Memory B cell (primary cell): ENCODE results near the gene CBFB.

Experiments
- ATAC-seq: fragments of 150-1000 bp; cut with Tn5 transposase; 2 replicates; pipeline ENCODE4 v1.10.0; 2021; ENCODE audit warnings: low read depth, mild to moderate bottlenecking, moderate library complexity
- DNase-seq, 2 donors: peaks; one replicate each; pipeline ENCODE4 v3.0.0; 2022; ENCODE audit warnings: low spot score in 2 of 2
- H3K27ac Mint-ChIP-seq: one replicate; pipeline ENCODE4 v1.8.0; 2022; ENCODE audit warnings: mild to moderate bottlenecking, moderate library complexity, mixed read lengths
- H3K27me3 Mint-ChIP-seq: one replicate; pipeline ENCODE4 v1.8.0; 2022; ENCODE audit warnings: mixed read lengths
- H3K36me3 Mint-ChIP-seq: one replicate; pipeline ENCODE4 v1.8.0; 2022; ENCODE audit warnings: mild to moderate bottlenecking, mixed read lengths
- H3K4me1 Mint-ChIP-seq: one replicate; pipeline ENCODE4 v1.8.0; 2022; ENCODE audit warnings: mixed read lengths
- H3K4me3 Mint-ChIP-seq: one replicate; pipeline ENCODE4 v1.8.0; 2022; ENCODE audit warnings: mild to moderate bottlenecking, moderate library complexity, mixed read lengths
- H3K9me3 Mint-ChIP-seq: one replicate; pipeline ENCODE4 v1.8.0; 2022; ENCODE audit warnings: mixed read lengths

CBFB gene

GRCh38 chr16:67084345-67085028 is 55.5 kb downstream of the CBFB start:
- Mint-ChIP-seq H3K36me3 (peaks cover 11% of the 10 kb centered on the region), H3K4me3 (no peak overlapping the region), H3K4me1 (no peaks in the 10 kb centered on the region), H3K27me3 (no peaks in the 10 kb centered on the region), H3K27ac (no peak overlapping the region), H3K9me3 (no peaks in the 10 kb centered on the region)
- ATAC-seq (no peak), DNase-seq (no peak)

- Mint-ChIP-seq H3K9me3 (no peaks in the 10 kb centered on the region), H3K36me3 (peaks cover 8% of the 10 kb centered on the region), H3K4me3 (no peak overlapping the region), H3K27ac (no peak overlapping the region), H3K4me1 (peaks cover 2% of the 10 kb centered on the region), H3K27me3 (no peaks in the 10 kb centered on the region)
- ATAC-seq, result no peak
- no peak for DNase-seq
These were observed 57.9 kb downstream of the CBFB start for GRCh38 chr16:67086822-67087221.

- ATAC-seq (no peak), DNase-seq (no peak)
- Mint-ChIP-seq H3K4me3 (no peak overlapping the region), H3K27me3 (no peaks in the 10 kb centered on the region), H3K36me3 (peaks cover 11% of the 10 kb centered on the region), H3K27ac (no peak overlapping the region), H3K9me3 (no peaks in the 10 kb centered on the region), H3K4me1 (peaks cover 5% of the 10 kb centered on the region)
These were observed 58.3 kb downstream of the CBFB start for GRCh38 chr16:67087291-67087690.

GRCh38 chr16:67087803-67088202 is 58.9 kb downstream of the CBFB start:
- no peaks in the 10 kb centered on the region for H3K9me3 Mint-ChIP-seq
- H3K27ac Mint-ChIP-seq, result no peak overlapping the region
- no peak overlapping the region for H3K4me3 Mint-ChIP-seq
- peaks cover 11% of the 10 kb centered on the region for H3K36me3 Mint-ChIP-seq
- ATAC-seq (no peak), DNase-seq (no peak)
- H3K4me1 Mint-ChIP-seq, result peaks cover 5% of the 10 kb centered on the region
- H3K27me3 Mint-ChIP-seq, result no peaks in the 10 kb centered on the region

- ATAC-seq (no peak), DNase-seq (no peak)
- Mint-ChIP-seq H3K27ac (no peak overlapping the region), H3K36me3 (peaks cover 11% of the 10 kb centered on the region), H3K4me1 (peaks cover 5% of the 10 kb centered on the region), H3K27me3 (no peaks in the 10 kb centered on the region), H3K9me3 (no peaks in the 10 kb centered on the region), H3K4me3 (no peak overlapping the region)
These were observed 59.6 kb downstream of the CBFB start for GRCh38 chr16:67088551-67088950.

GRCh38 chr16:67089101-67089500 is 60.2 kb downstream of the CBFB start:
- no peak overlapping the region for H3K4me3 Mint-ChIP-seq
- peaks cover 11% of the 10 kb centered on the region for H3K36me3 Mint-ChIP-seq
- ATAC-seq (no peak), DNase-seq (no peak)
- no peaks in the 10 kb centered on the region for H3K9me3 Mint-ChIP-seq
- H3K4me1 Mint-ChIP-seq, result peaks cover 5% of the 10 kb centered on the region
- H3K27me3 Mint-ChIP-seq, result no peaks in the 10 kb centered on the region
- H3K27ac Mint-ChIP-seq, result no peak overlapping the region

- ATAC-seq, result no peak
- no peak for DNase-seq
- Mint-ChIP-seq H3K36me3 (peaks cover 5% of the 10 kb centered on the region), H3K27me3 (no peaks in the 10 kb centered on the region), H3K9me3 (no peaks in the 10 kb centered on the region), H3K4me3 (no peak overlapping the region), H3K4me1 (peaks cover 5% of the 10 kb centered on the region), H3K27ac (peak overlapping the region; percentile 59)
These were observed 63.1 kb downstream of the CBFB start for GRCh38 chr16:67091906-67092566.

GRCh38 chr16:67093098-67093726 is 64.3 kb downstream of the CBFB start:
- peaks cover 3% of the 10 kb centered on the region for H3K36me3 Mint-ChIP-seq
- H3K27me3 Mint-ChIP-seq, result no peaks in the 10 kb centered on the region
- H3K4me1 Mint-ChIP-seq, result peaks cover 5% of the 10 kb centered on the region
- H3K27ac Mint-ChIP-seq, result no peak overlapping the region
- DNase-seq, result no peak
- H3K4me3 Mint-ChIP-seq, result no peak overlapping the region
- no peaks in the 10 kb centered on the region for H3K9me3 Mint-ChIP-seq
- ATAC-seq, result no peak

- Mint-ChIP-seq H3K36me3 (no peaks in the 10 kb centered on the region), H3K9me3 (no peaks in the 10 kb centered on the region), H3K4me3 (no peak overlapping the region), H3K27me3 (no peaks in the 10 kb centered on the region), H3K4me1 (no peaks in the 10 kb centered on the region), H3K27ac (no peak overlapping the region)
- DNase-seq, result no peak
- ATAC-seq, result no peak
These were observed 69.7 kb downstream of the CBFB start for GRCh38 chr16:67098599-67098998.

- peaks cover 14% of the 10 kb centered on the region for H3K4me1 Mint-ChIP-seq
- H3K27me3 Mint-ChIP-seq, result no peaks in the 10 kb centered on the region
- DNase-seq (no peak), ATAC-seq (peak; percentile 37)
- H3K27ac Mint-ChIP-seq, result no peak overlapping the region
- H3K4me3 Mint-ChIP-seq, result no peak overlapping the region
- H3K36me3 Mint-ChIP-seq, result no peaks in the 10 kb centered on the region
- no peaks in the 10 kb centered on the region for H3K9me3 Mint-ChIP-seq
These were observed 71.8 kb downstream of the CBFB start for GRCh38 chr16:67100569-67101310.

GRCh38 chr16:67101311-67102082 is 72.5 kb downstream of the CBFB start:
- no peaks in the 10 kb centered on the region for H3K27me3 Mint-ChIP-seq
- H3K27ac Mint-ChIP-seq, result no peak overlapping the region
- peaks cover 18% of the 10 kb centered on the region for H3K4me1 Mint-ChIP-seq
- H3K9me3 Mint-ChIP-seq, result no peaks in the 10 kb centered on the region
- no peak overlapping the region for H3K4me3 Mint-ChIP-seq
- H3K36me3 Mint-ChIP-seq, result no peaks in the 10 kb centered on the region
- no peak for DNase-seq
- no peak for ATAC-seq

- Mint-ChIP-seq H3K4me1 (peaks cover 18% of the 10 kb centered on the region), H3K27ac (peak overlapping the region; percentile 82), H3K9me3 (no peaks in the 10 kb centered on the region), H3K4me3 (no peak overlapping the region), H3K27me3 (no peaks in the 10 kb centered on the region), H3K36me3 (no peaks in the 10 kb centered on the region)
- DNase-seq (no peak), ATAC-seq (peak; percentile 29)
These were observed 75.1 kb downstream of the CBFB start for GRCh38 chr16:67104061-67104460.

GRCh38 chr16:67104845-67105244 is 75.9 kb downstream of the CBFB start:
- peak in 1 of 2 donors; percentile 11 for DNase-seq
- Mint-ChIP-seq H3K4me3 (no peak overlapping the region), H3K9me3 (no peaks in the 10 kb centered on the region), H3K36me3 (no peaks in the 10 kb centered on the region), H3K27ac (peak overlapping the region; percentile 82), H3K27me3 (no peaks in the 10 kb centered on the region), H3K4me1 (peaks cover 22% of the 10 kb centered on the region)
- ATAC-seq, result peak; percentile 33
